ENCODE results near the gene CCDC12.

- TF ChIP-seq CTCF (conservative IDR thresholded peaks at IDR 0.05; ENCODE audit: low read depth, low read length) (no peak), EZH2 (IDR thresholded peaks at IDR 0.05; ENCODE audit: low read length, unreplicated experiment) (no peak), EZH2phosphoT487 (IDR thresholded peaks at IDR 0.05; ENCODE audit: borderline replicate concordance, low read length) (no peak)
These were observed 19.3 kb downstream of the CCDC12 start for GRCh38 chr3:46957092-46957820.
